ENCODE data around the gene DNPEP. TPM values are rescaled to one million over a fixed set of nuclear protein-coding genes. Genes with fewer than 3 reads are reported as not detected.

Gene DNPEP
- total and polyA plus RNA-seq, 2 experiments from 2014 or later, result 49.2 to 67.9 TPM

GRCh38 chr2:219380926-219381325, 6.8 kb downstream of the DNPEP start:
- Histone ChIP-seq H3K4me3 (no peak overlapping the region), H4K20me1 (replicated peaks; ENCODE audit: insufficient read depth) (no peaks in the 10 kb centered on the region), H3F3A (replicated peaks; ENCODE audit: low read depth) (no peaks in the 10 kb centered on the region), H3K4me2 (no peak overlapping the region), H2AFZ (no peak overlapping the region), H3K4me1 (ENCODE audit: insufficient read depth) (no peaks in the 10 kb centered on the region), H3K27me3 (ENCODE audit: insufficient read depth) (no peaks in the 10 kb centered on the region), H3K27ac (ENCODE audit: low read depth) (no peak overlapping the region), H3K36me3 (ENCODE audit: insufficient read depth) (0 out of 2 replicates have a peak, but pooled peaks cover 4% of the 10 kb centered on the region), H3K9me2 (ENCODE audit: insufficient read depth) (no peaks in the 10 kb centered on the region), H3K79me2 (replicated peaks; ENCODE audit: insufficient read depth) (no peaks in the 10 kb centered on the region)
- Mint-ChIP-seq H3K36me3 (ENCODE audit: low read depth) (peaks cover 41% of the 10 kb centered on the region), H3K4me1 (peaks cover 2% of the 10 kb centered on the region; the same call in 2 of the 3 replicates), H3K27me3 (ENCODE audit: insufficient read depth, low read depth, poor library complexity) (peaks cover 2% of the 10 kb centered on the region), H3K4me3 (no peak overlapping the region), H3K9me3 (no peaks in the 10 kb centered on the region), H3K27ac (no peak overlapping the region)
- no peak for DNase-seq (ENCODE audit: low spot score)
- no peak for ATAC-seq
- no peak for TF ChIP-seq ZNF114 (CRISPR knock-in tag; IDR thresholded peaks at IDR 0.05)
- no peak for TF ChIP-seq REST (IDR thresholded peaks at IDR 0.05; ENCODE audit: unreplicated experiment)
- no peak for TF ChIP-seq ZNF331 (CRISPR knock-in tag; IDR thresholded peaks at IDR 0.05; ENCODE audit: low read depth)
- no peak for TF ChIP-seq JUNB (IDR thresholded peaks at IDR 0.05; ENCODE audit: unreplicated experiment)
- no peak for TF ChIP-seq NANOG (IDR thresholded peaks at IDR 0.05; ENCODE audit: borderline replicate concordance)
- no peak for TF ChIP-seq STAT1 (IDR thresholded peaks at IDR 0.05; ENCODE audit: unreplicated experiment)
- no peak for TF ChIP-seq CREB1 (CRISPR knock-in tag; IDR thresholded peaks at IDR 0.05; ENCODE audit: low read depth)
- TF ChIP-seq CTCF (conservative IDR thresholded peaks at IDR 0.05; ENCODE audit: low read depth in 2 of 2), result no peak
- TF ChIP-seq ETS1 (IDR thresholded peaks at IDR 0.05), result no peak
- TF ChIP-seq EZH2 (IDR thresholded peaks at IDR 0.05; ENCODE audit: low read depth, unreplicated experiment), result no peak
- TF ChIP-seq EZH2phosphoT487 (IDR thresholded peaks at IDR 0.05; ENCODE audit: unreplicated experiment), result no peak
- TF ChIP-seq POLR2AphosphoS5 (IDR thresholded peaks at IDR 0.05; ENCODE audit: low read depth), result no peak
